C1 segment of cervical spinal cord (tissue), 14 donors: Measurements from ENCODE around the gene CLASP1.

Source experiments
- DNase-seq, 14 donors: peaks; one replicate each; lab custom pipeline; 2025; lab: John Stamatoyannopoulos, UW

Gene CLASP1

GRCh38 chr2:121293450-121294325 lies 355.6 kb downstream of the CLASP1 start:
- DNase-seq, result no peak

GRCh38 chr2:121291251-121291580 lies 358.0 kb downstream of the CLASP1 start:
- no peak for DNase-seq

GRCh38 chr2:121289271-121289670 lies 360.0 kb downstream of the CLASP1 start:
- DNase-seq, result no peak

- DNase-seq, result no peak
Observed at GRCh38 chr2:121288454-121289231, 360.6 kb downstream of the CLASP1 start.

- no peak for DNase-seq
Observed at GRCh38 chr2:121287956-121288355, 361.3 kb downstream of the CLASP1 start.
